Spinal cord (tissue), 10 donors: ENCODE measurements around the gene COMT. TPM values are rescaled to one million over a fixed set of nuclear protein-coding genes. Genes with fewer than 3 reads are reported as not detected.

Source experiments
- DNase-seq, 6 donors: peaks; one replicate each; pipeline versions ENCODE4 v3.0.0 to v3.0.0-alpha.2; 2013 to 2015; ENCODE audit warnings: low spot score in 6 of 6, low read depth in 4 of 6
- H3K27ac ChIP-seq: one replicate; pipeline ENCODE4 v1.5.1; 2013; ENCODE audit warnings: low read depth, low read length, control low read depth
- H3K27me3 ChIP-seq: one replicate; pipeline ENCODE4 v1.6.1; 2013; ENCODE audit warnings: low read length; ENCODE audit not compliant: control insufficient read depth, insufficient read depth
- H3K36me3 ChIP-seq: one replicate; pipeline ENCODE4 v1.6.1; 2013; ENCODE audit warnings: low read length; ENCODE audit not compliant: control insufficient read depth, insufficient read depth
- H3K4me1 ChIP-seq: one replicate; pipeline ENCODE4 v1.6.1; 2013; ENCODE audit warnings: low read length; ENCODE audit not compliant: control insufficient read depth, insufficient read depth
- H3K4me3 ChIP-seq: one replicate; pipeline ENCODE4 v1.5.1; 2013; ENCODE audit warnings: low read depth, low read length, control low read depth
- H3K9me3 ChIP-seq: one replicate; pipeline ENCODE4 v1.6.1; 2013; ENCODE audit warnings: low read length; ENCODE audit not compliant: control insufficient read depth, insufficient read depth
- WGBS: methylation state at CpG from one replicate; pipeline ENCODE4 v1.1.5; 2013; ENCODE audit warnings: missing lambda C conversion rate; ENCODE audit not compliant: insufficient coverage; 5-methylcytosine and 5-hydroxymethylcytosine counted together
- polyA plus RNA-seq, 2 donors: library from polyadenylated mRNA; unstranded; fragments of 120-200 nt; gene quantifications; one replicate each; pipeline ENCODE4 v1.2.1, GENCODE V29; 2013; ENCODE audit not compliant: insufficient read length in 2 of 2
- total RNA-seq, 2 donors: library from RNA; depleted of rRNA in 1 of 2; stranded (reverse); fragments of 120-200 nt in 1 of 2; fragments of >200 nt in 1 of 2; gene quantifications; one replicate each; pipeline versions ENCODE4 v1.2.3 to v1.2.4, GENCODE V29; 2013 to 2014
- donor health status: healthy.

COMT gene
- total and polyA plus RNA-seq, 4 donors, result 72.6 to 158 (median 146) TPM

DNA sequence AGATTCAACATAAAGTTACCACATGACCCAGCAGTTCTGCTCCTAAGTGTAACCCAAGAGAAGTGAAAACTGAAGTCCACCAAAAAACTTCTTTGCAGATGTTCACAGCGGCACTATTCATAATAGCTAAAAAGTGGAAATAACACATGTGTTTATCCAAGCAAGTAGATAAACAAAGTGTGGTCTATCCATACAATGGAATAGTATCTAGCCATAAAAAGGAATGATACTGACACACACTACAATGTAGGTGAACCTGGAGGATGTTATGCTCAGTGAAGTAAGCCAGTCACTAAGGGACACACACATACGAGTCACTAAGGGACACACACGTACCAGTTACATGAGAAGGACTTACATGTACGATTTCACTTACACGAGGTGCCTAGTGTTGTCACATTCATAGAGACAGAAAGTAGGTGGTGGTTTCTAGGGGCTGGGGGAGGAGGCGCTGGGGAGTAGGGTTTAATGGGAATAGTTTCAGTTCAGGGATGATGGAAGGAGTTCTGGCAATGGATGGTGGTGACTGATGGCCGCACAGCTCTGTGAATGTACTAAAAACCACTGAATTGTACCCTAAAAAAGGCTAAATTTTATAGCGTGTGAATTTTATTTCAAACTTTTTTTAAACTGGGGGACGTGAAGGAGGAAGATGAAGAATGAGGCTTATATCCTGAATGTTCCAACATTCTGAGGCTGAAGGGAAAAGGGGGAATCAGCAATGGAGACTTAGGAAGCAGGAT, 27.2 kb upstream of the COMT start:
- DNase-seq, result no peak
- no peaks in the 10 kb centered on the region for H3K27me3 ChIP-seq
- H3K4me3 ChIP-seq, result no peak overlapping the region
- WGBS, result 97% methylated on average over 7 of the region's 9 CpGs
- no peaks in the 10 kb centered on the region for H3K9me3 ChIP-seq
- no peak overlapping the region for H3K27ac ChIP-seq
- peaks cover 68% of the 10 kb centered on the region for H3K36me3 ChIP-seq
- H3K4me1 ChIP-seq, result peaks cover 9% of the 10 kb centered on the region

GRCh38 chr22:19915287-19915954, 26.2 kb upstream of the COMT start:
- DNase-seq, result no peak
- H3K9me3 ChIP-seq, result no peaks in the 10 kb centered on the region
- H3K27me3 ChIP-seq, result no peaks in the 10 kb centered on the region
- H3K4me3 ChIP-seq, result no peak overlapping the region
- peaks cover 75% of the 10 kb centered on the region for H3K36me3 ChIP-seq
- H3K27ac ChIP-seq, result no peak overlapping the region
- H3K4me1 ChIP-seq, result peaks cover 4% of the 10 kb centered on the region
- WGBS, result 96% methylated on average over 9 of the region's 13 CpGs

DNA sequence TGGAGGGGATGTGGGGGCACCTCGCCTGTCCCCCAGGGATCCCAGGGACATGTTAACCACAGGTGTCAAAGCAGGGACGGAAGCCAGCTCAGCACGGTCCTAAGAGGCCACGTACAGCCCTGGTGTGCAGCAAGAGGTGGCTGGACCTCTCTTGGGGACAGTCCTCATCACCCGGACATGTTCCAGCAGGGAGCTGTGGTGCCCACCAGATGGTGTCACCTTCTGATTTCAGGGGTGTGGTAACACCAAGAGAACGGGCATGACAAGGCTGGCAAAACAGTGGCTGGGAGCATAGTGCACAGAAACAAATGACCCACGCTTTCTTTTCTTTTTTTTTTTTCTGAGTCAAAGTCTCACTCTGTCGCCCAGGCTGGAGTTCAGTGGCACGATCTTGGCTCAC, 25.6 kb upstream of the COMT start:
- Histone ChIP-seq H3K9me3 (no peaks in the 10 kb centered on the region), H3K4me3 (no peak overlapping the region), H3K27me3 (no peaks in the 10 kb centered on the region), H3K4me1 (peaks cover 4% of the 10 kb centered on the region), H3K27ac (no peak overlapping the region), H3K36me3 (peaks cover 75% of the 10 kb centered on the region)
- DNase-seq, result no peak
- WGBS, result 95% methylated on average over 9 of the region's 9 CpGs

DNA sequence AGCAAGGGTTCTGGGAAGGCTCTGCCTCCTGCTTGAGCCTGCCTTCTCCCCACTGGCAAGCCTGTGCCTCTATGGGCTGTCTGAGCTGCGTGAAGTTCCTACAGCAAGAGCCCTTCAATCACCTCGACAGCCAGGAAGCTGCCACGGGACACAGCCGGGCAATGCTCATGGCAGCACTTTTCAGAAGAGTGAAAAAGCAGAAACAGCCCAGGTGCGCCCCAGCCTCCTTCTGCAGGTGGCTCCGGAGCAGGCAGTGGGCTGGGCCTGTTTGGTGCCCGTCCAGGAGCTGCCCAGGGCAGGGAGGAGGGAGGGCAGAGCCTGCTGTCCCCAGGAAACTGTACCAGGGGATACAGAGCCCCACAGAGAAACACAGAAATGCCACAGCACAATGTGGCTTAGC, 24.6 kb upstream of the COMT start:
- 87% methylated on average over 7 of the region's 7 CpGs for WGBS
- no peak for DNase-seq
- no peak overlapping the region for H3K4me3 ChIP-seq
- no peaks in the 10 kb centered on the region for H3K9me3 ChIP-seq
- peaks cover 69% of the 10 kb centered on the region for H3K36me3 ChIP-seq
- no peak overlapping the region for H3K27ac ChIP-seq
- peaks cover 1% of the 10 kb centered on the region for H3K4me1 ChIP-seq
- H3K27me3 ChIP-seq, result no peaks in the 10 kb centered on the region

DNA sequence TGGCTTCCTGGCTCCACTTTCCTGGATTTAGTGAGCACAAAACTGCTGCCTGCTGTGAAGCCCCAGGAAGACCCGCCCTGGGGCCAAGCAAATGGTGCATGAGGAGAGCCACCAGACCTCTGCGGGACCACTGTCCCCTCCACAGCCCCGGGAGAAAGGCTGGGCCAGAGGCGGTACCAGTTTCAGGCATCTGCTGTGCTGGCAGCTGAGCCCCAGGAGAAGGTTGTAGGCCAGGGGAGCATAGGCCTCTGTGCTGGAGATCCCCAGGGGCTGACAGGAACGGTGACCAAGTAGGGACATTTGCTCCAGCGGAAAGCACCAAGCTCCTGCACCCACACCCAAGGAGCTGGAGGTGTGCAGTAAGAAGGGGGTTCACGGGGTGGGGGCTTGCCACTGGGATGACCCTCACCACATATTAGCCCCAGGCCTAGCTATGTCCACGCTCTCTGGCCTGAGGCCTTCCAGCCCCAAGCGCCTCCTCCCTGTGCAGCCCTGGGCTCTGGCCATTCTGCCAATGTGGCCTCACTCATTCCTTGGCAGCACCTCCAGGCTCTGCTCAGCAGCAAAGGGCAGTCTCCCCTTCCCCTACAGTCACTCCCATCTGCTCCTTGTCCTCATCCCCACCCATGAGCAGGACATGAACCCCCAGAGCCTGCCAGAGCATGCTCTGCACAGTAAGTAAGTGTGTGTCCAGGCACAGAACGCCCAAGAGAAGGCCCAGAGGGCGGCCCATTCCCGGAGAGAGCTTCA, 24.0 kb upstream of the COMT start:
- DNase-seq, result no peak
- Histone ChIP-seq H3K4me3 (no peak overlapping the region), H3K9me3 (no peaks in the 10 kb centered on the region), H3K27me3 (no peaks in the 10 kb centered on the region), H3K4me1 (no peaks in the 10 kb centered on the region), H3K36me3 (peaks cover 62% of the 10 kb centered on the region), H3K27ac (no peak overlapping the region)
- 91% methylated on average over 11 of the region's 12 CpGs for WGBS

DNA sequence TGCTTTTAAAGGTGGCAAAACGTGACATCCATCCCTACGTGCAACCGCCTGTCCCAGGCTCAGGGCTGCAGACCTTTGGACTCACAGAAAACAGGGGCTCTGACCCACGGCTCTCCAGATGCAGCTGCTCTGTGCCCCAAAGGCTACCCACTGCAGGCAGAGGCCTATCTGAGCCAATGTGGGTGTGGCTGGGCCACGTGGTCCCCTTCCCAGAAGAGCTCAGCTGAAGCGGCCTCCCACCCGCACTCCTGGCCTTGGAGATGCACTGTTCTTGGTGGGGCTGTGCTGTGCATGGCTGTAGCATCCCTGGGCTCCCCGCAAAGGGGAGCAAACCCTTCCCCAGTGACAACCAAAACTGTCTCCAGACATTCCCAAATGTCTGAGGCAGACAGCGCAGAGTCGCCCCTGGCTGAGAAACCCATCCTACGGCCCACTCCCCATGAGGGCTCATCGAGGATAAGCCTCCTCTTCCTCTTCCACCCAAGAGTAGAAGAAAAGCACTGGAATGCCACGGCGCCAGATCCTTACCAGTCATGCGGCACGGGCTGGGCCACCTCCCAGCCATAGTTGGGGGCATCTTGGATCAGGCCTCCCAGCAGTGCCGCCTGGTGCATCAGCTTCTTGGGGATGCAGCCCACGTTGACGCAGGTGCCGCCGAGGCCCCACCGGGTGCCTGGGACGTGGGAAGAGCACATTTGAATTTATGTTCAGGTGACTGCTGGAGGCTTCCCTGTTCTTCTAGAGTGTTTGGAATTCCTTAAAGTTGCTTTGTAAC, 23.1 kb upstream of the COMT start:
- no peaks in the 10 kb centered on the region for H3K4me1 ChIP-seq
- no peaks in the 10 kb centered on the region for H3K27me3 ChIP-seq
- H3K4me3 ChIP-seq, result no peak overlapping the region
- no peaks in the 10 kb centered on the region for H3K9me3 ChIP-seq
- WGBS, result 92% methylated on average over 17 of the region's 23 CpGs
- H3K27ac ChIP-seq, result no peak overlapping the region
- peaks cover 58% of the 10 kb centered on the region for H3K36me3 ChIP-seq
- no peak for DNase-seq

DNA sequence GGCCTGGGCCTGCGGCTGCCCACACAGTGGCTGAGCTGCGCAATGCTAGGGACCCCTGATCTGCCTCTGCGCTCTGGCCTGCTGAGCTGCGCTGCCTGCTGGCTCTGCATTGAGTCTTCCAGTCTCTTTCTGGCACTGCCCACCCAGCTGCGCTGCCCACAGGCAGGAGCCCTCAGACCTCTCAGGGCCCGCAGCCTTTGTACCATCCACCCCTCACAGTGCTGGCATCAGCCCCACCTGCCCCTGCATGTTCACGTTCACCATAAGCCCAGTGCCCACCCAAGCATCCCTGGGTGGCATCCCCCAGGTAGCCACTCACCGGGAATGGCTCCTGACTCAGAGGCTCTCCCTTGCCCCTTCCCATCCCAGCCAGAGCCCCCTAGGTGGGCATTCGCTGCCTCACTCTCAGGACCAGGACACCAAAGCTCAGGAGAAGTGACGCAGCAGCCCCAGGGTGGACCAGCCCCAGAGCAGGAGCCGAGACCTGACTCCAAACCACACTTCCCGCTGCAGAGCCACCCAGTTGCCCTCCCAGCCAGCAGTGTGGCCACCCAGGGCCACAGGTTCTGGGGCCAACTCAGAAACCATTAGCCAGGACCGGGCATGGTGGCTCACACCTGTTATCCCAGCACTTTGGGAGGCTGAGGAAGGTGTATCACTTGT, 21.7 kb upstream of the COMT start:
- no peak overlapping the region for H3K27ac ChIP-seq
- no peaks in the 10 kb centered on the region for H3K9me3 ChIP-seq
- 95% methylated on average over 13 of the region's 13 CpGs for WGBS
- peaks cover 50% of the 10 kb centered on the region for H3K36me3 ChIP-seq
- DNase-seq, result no peak
- H3K4me1 ChIP-seq, result no peaks in the 10 kb centered on the region
- H3K4me3 ChIP-seq, result no peak overlapping the region
- H3K27me3 ChIP-seq, result no peaks in the 10 kb centered on the region

- Histone ChIP-seq H3K36me3 (peaks cover 34% of the 10 kb centered on the region), H3K27ac (no peak overlapping the region), H3K4me3 (no peak overlapping the region), H3K4me1 (no peaks in the 10 kb centered on the region), H3K9me3 (no peaks in the 10 kb centered on the region), H3K27me3 (no peaks in the 10 kb centered on the region)
- no peak for DNase-seq
- WGBS, result 88% methylated on average over 3 of the region's 3 CpGs
Measured at GRCh38 chr22:19921544-19922081, 20.0 kb upstream of the COMT start.
